ENCODE results near the gene INSR.
"Not testable (repeated sequence)": the region's sequence is repeated elsewhere in the genome, so short reads cannot be mapped to it uniquely, and the experiment has no call there.

INSR gene

GRCh38 chr19:7159105-7159933, 134.9 kb downstream of the INSR start:
- DNase-seq (ENCODE audit: low spot score in 2 of 2), result no peak
- Mint-ChIP-seq H3K36me3 (peaks cover 7% of the 10 kb centered on the region), H3K4me3 (no peak overlapping the region), H3K27ac (no peak overlapping the region), H3K4me1 (peaks cover 3% of the 10 kb centered on the region), H3K9me3 (no peaks in the 10 kb centered on the region), H3K27me3 (peaks cover 5% of the 10 kb centered on the region)
- no peak for ATAC-seq (ENCODE audit: low read depth)

GRCh38 chr19:7153022-7153421, 141.2 kb downstream of the INSR start:
- Mint-ChIP-seq H3K36me3 (no peaks in the 10 kb centered on the region), H3K27me3 (peaks cover 5% of the 10 kb centered on the region), H3K9me3 (no peaks in the 10 kb centered on the region), H3K27ac (peak overlapping the region; percentile 22), H3K4me3 (no peak overlapping the region), H3K4me1 (peaks cover 8% of the 10 kb centered on the region)
- DNase-seq (ENCODE audit: low spot score in 2 of 2), result no peak
- no peak for ATAC-seq (ENCODE audit: low read depth)

GRCh38 chr19:7152568-7152967, 141.6 kb downstream of the INSR start:
- DNase-seq (ENCODE audit: low spot score in 2 of 2) (no peak), ATAC-seq (ENCODE audit: low read depth) (no peak)
- H3K4me3 Mint-ChIP-seq, result no peak overlapping the region
- H3K27ac Mint-ChIP-seq, result no peak overlapping the region
- H3K9me3 Mint-ChIP-seq, result no peaks in the 10 kb centered on the region
- H3K36me3 Mint-ChIP-seq, result no peaks in the 10 kb centered on the region
- H3K4me1 Mint-ChIP-seq, result peaks cover 8% of the 10 kb centered on the region
- peaks cover 5% of the 10 kb centered on the region for H3K27me3 Mint-ChIP-seq

- H3K4me1 Mint-ChIP-seq, result peaks cover 8% of the 10 kb centered on the region
- H3K9me3 Mint-ChIP-seq, result no peaks in the 10 kb centered on the region
- H3K4me3 Mint-ChIP-seq, result no peak overlapping the region
- ATAC-seq (ENCODE audit: low read depth) (no peak), DNase-seq (ENCODE audit: low spot score in 2 of 2) (no peak)
- H3K27me3 Mint-ChIP-seq, result peaks cover 2% of the 10 kb centered on the region
- H3K27ac Mint-ChIP-seq, result no peak overlapping the region
- no peaks in the 10 kb centered on the region for H3K36me3 Mint-ChIP-seq
Observed at GRCh38 chr19:7149956-7150705, 144.1 kb downstream of the INSR start.

- H3K36me3 Mint-ChIP-seq; H3K27ac Mint-ChIP-seq; H3K9me3 Mint-ChIP-seq; ATAC-seq (ENCODE audit: low read depth); H3K27me3 Mint-ChIP-seq; DNase-seq (ENCODE audit: low spot score in 2 of 2); H3K4me3 Mint-ChIP-seq; H3K4me1 Mint-ChIP-seq: not testable (repeated sequence)
Observed at GRCh38 chr19:7147119-7147675, 147.0 kb downstream of the INSR start.

GRCh38 chr19:7146086-7146485, 148.1 kb downstream of the INSR start:
- not testable (repeated sequence) for H3K4me1 Mint-ChIP-seq; H3K27ac Mint-ChIP-seq; H3K27me3 Mint-ChIP-seq; DNase-seq (ENCODE audit: low spot score in 2 of 2); H3K9me3 Mint-ChIP-seq; H3K4me3 Mint-ChIP-seq; ATAC-seq (ENCODE audit: low read depth); H3K36me3 Mint-ChIP-seq

GRCh38 chr19:7145494-7145893, 148.7 kb downstream of the INSR start:
- no peak for ATAC-seq (ENCODE audit: low read depth)
- peaks cover 3% of the 10 kb centered on the region for H3K4me1 Mint-ChIP-seq
- H3K9me3 Mint-ChIP-seq, result no peaks in the 10 kb centered on the region
- DNase-seq (ENCODE audit: low spot score in 2 of 2), result no peak
- H3K4me3 Mint-ChIP-seq, result no peak overlapping the region
- no peaks in the 10 kb centered on the region for H3K36me3 Mint-ChIP-seq
- no peaks in the 10 kb centered on the region for H3K27me3 Mint-ChIP-seq
- no peak overlapping the region for H3K27ac Mint-ChIP-seq

GRCh38 chr19:7142771-7143170, 151.4 kb downstream of the INSR start:
- peaks cover 4% of the 10 kb centered on the region for H3K36me3 Mint-ChIP-seq
- H3K4me3 Mint-ChIP-seq, result no peak overlapping the region
- ATAC-seq (ENCODE audit: low read depth) (no peak), DNase-seq (ENCODE audit: low spot score in 2 of 2) (no peak)
- H3K27me3 Mint-ChIP-seq, result no peaks in the 10 kb centered on the region
- H3K27ac Mint-ChIP-seq, result no peak overlapping the region
- peaks cover 3% of the 10 kb centered on the region for H3K9me3 Mint-ChIP-seq
- H3K4me1 Mint-ChIP-seq, result no peaks in the 10 kb centered on the region

- H3K27ac Mint-ChIP-seq, result no peak overlapping the region
- peaks cover 4% of the 10 kb centered on the region for H3K36me3 Mint-ChIP-seq
Observed at GRCh38 chr19:7140137-7140536, 154.1 kb downstream of the INSR start.

GRCh38 chr19:7139095-7139494, 155.1 kb downstream of the INSR start:
- Mint-ChIP-seq H3K9me3 (peaks cover 3% of the 10 kb centered on the region), H3K4me3 (no peak overlapping the region), H3K27me3 (no peaks in the 10 kb centered on the region), H3K36me3 (peaks cover 5% of the 10 kb centered on the region), H3K27ac (no peak overlapping the region), H3K4me1 (no peaks in the 10 kb centered on the region)
- ATAC-seq (ENCODE audit: low read depth) (no peak), DNase-seq (ENCODE audit: low spot score in 2 of 2) (no peak)

More at GRCh38 chr19:7140137-7140536, 154.1 kb downstream of the INSR start:
- no peaks in the 10 kb centered on the region for H3K4me1 Mint-ChIP-seq
- no peak for DNase-seq (ENCODE audit: low spot score in 2 of 2)
- H3K27me3 Mint-ChIP-seq, result no peaks in the 10 kb centered on the region
- no peak for ATAC-seq (ENCODE audit: low read depth)
- H3K4me3 Mint-ChIP-seq, result no peak overlapping the region
- H3K9me3 Mint-ChIP-seq, result peaks cover 3% of the 10 kb centered on the region

- Mint-ChIP-seq H3K4me3 (no peak overlapping the region), H3K36me3 (peaks cover 5% of the 10 kb centered on the region), H3K4me1 (no peaks in the 10 kb centered on the region), H3K27me3 (no peaks in the 10 kb centered on the region), H3K9me3 (peaks cover 3% of the 10 kb centered on the region), H3K27ac (no peak overlapping the region)
- ATAC-seq (ENCODE audit: low read depth) (no peak), DNase-seq (ENCODE audit: low spot score in 2 of 2) (no peak)
Observed at GRCh38 chr19:7138402-7138801, 155.8 kb downstream of the INSR start.

GRCh38 chr19:7137120-7137519, 157.1 kb downstream of the INSR start:
- ATAC-seq (ENCODE audit: low read depth) (no peak), DNase-seq (ENCODE audit: low spot score in 2 of 2) (no peak)
- no peaks in the 10 kb centered on the region for H3K27me3 Mint-ChIP-seq
- H3K9me3 Mint-ChIP-seq, result peaks cover 3% of the 10 kb centered on the region
- H3K36me3 Mint-ChIP-seq, result peaks cover 5% of the 10 kb centered on the region
- H3K4me3 Mint-ChIP-seq, result no peak overlapping the region
- H3K27ac Mint-ChIP-seq, result no peak overlapping the region
- no peaks in the 10 kb centered on the region for H3K4me1 Mint-ChIP-seq

- H3K9me3 Mint-ChIP-seq, result no peaks in the 10 kb centered on the region
- H3K27ac Mint-ChIP-seq, result no peak overlapping the region
- H3K36me3 Mint-ChIP-seq, result peaks cover 10% of the 10 kb centered on the region
- no peaks in the 10 kb centered on the region for H3K27me3 Mint-ChIP-seq
- DNase-seq (ENCODE audit: low spot score in 2 of 2), result no peak
- ATAC-seq (ENCODE audit: low read depth), result no peak
- H3K4me3 Mint-ChIP-seq, result no peak overlapping the region
- H3K4me1 Mint-ChIP-seq, result no peaks in the 10 kb centered on the region
Observed at GRCh38 chr19:7132054-7132453, 162.2 kb downstream of the INSR start.

GRCh38 chr19:7130043-7130442, 164.2 kb downstream of the INSR start:
- H3K4me1 Mint-ChIP-seq, result no peaks in the 10 kb centered on the region
- peaks cover 18% of the 10 kb centered on the region for H3K36me3 Mint-ChIP-seq
- no peaks in the 10 kb centered on the region for H3K27me3 Mint-ChIP-seq

More at GRCh38 chr19:7130043-7130442, 164.2 kb downstream of the INSR start:
- no peak for DNase-seq (ENCODE audit: low spot score in 2 of 2)
- no peak overlapping the region for H3K27ac Mint-ChIP-seq
- no peak for ATAC-seq (ENCODE audit: low read depth)
- H3K9me3 Mint-ChIP-seq, result peaks cover 2% of the 10 kb centered on the region
- H3K4me3 Mint-ChIP-seq, result no peak overlapping the region
